T1000 (cell line): ENCODE data around the gene GNG12.
"Not testable (repeated sequence)": the region's sequence is repeated elsewhere in the genome, so short reads cannot be mapped to it uniquely, and the experiment has no call there.

Experiments
- DNase-seq: peaks from one replicate; lab custom pipeline; 2025; ENCODE audit warnings: mixed read lengths; lab: John Stamatoyannopoulos, UW

GNG12 gene

DNA sequence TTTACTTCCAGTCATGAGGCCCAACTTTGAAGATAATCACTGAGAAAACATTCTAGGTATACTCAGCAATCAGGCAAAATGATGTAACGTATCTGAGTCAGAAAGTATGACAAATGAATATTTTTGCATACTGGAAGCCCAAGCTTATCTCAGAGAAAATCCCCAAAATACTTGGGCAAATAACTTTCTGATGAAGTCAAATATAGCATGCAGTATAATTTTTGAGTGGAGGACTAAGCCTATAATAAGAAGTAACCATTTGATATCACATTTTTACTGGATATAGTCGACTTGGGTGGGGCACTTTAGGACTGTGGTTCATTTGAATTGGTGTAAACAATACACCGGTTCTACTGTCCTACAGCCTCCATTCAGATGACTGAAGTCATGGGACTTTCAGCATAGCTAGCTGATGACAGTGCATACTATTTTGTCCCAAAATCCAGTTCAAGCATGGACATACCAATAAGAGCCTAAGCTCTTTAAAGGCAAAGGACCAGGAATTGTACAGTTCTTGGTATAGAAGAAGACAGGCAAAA, 150.5 kb downstream of the GNG12 start:
- no peak for DNase-seq

DNA sequence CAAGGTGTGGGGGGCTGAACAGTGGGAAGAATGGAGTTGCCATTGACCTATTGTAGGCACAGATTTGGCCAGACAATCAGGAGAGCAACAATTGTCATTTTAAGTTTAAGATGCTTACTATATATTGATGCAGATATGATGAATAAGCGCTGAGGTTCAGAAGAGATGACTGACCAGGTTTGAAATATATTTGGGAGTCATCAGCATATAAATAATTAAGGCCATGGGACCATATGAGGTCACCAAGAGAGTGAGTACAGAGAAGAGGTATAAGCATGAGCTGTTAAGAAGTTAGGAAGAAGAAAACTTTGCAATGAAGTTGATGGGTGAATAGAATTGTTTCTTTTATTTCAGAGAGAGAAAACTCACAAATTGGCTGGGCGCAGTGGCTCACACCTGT, 152.8 kb downstream of the GNG12 start:
- DNase-seq = no peak

DNA sequence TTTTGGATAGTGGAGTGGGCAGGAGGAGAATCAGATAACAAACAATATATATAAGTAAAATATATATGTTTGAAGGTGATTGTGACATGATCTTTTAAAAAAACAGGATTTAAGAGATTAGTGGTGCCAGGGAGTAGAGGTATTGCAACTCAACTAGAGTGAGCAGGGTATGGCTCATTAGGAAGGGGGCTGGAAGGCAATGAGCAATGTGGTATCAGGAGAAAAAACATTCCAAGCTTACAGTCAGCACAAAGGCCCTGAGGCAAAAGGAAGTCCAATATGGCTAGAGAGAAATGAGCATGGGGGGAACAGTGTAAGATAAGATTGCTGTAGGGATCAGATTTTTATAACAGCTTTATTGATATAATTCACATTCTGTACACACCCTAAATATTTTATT, 153.6 kb downstream of the GNG12 start:
- DNase-seq = peak; percentile 48

DNA sequence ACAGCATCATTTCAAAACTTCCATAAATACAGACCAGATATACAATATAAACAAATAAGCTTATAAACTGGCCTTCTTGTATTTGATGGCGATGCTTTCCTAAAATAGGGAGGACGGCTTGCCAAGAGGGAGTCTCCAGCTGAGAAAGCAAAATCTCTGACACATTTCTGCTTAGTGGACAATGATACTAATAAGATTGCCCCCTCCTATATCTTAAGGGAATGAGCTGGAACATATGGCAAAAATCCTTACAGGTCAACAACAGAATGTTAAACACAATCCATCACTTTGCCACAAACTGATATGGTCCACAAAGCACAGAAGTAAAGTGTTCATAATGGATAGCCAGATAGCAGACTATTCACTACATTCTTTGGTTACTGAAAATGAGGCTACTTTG, 155.3 kb downstream of the GNG12 start:
- DNase-seq = no peak

GRCh38 chr1:67677408-67677807, 155.9 kb downstream of the GNG12 start:
- DNase-seq = no peak

DNA sequence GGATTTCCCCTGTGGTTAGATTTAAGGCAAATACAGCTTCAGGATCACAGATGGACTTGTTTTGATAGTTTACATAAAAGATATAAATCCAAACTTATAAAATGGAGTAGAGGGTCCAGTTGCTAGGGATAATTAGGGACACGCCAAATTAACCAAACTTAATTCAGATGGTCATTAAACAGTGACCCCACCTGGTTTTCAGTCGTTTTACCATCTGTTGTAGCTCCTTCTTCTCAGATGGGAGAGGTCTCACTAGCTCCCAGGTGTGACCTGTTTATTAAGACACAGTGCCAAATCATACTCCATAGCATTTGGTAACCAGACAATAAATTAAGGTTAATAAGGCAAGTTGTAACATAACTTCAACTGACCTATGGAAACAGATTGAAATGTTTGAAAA, 156.3 kb downstream of the GNG12 start:
- DNase-seq = no peak

- no peak for DNase-seq
These were observed 157.0 kb downstream of the GNG12 start for GRCh38 chr1:67676287-67676686.

DNA sequence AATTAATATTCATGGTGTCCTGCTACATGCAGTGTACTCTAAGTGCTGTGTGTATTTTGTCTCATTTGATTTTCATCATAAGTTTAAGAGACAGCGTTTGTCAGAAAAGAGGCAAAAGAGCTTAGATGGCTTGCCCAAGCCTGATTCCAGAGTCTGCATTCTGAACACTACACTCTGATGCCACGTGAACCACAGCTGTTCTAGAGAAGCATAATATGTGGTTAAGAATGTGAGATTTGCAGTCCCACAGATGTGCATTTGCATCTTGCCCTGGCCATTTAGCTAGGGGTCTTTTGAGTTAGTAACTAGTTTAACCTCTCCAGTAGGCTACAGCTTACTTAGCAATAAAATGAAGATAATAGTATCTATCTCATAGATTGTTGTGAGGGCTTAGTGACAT, 157.5 kb downstream of the GNG12 start:
- DNase-seq = no peak

GRCh38 chr1:67674260-67675011, 158.8 kb downstream of the GNG12 start:
- no peak for DNase-seq

DNA sequence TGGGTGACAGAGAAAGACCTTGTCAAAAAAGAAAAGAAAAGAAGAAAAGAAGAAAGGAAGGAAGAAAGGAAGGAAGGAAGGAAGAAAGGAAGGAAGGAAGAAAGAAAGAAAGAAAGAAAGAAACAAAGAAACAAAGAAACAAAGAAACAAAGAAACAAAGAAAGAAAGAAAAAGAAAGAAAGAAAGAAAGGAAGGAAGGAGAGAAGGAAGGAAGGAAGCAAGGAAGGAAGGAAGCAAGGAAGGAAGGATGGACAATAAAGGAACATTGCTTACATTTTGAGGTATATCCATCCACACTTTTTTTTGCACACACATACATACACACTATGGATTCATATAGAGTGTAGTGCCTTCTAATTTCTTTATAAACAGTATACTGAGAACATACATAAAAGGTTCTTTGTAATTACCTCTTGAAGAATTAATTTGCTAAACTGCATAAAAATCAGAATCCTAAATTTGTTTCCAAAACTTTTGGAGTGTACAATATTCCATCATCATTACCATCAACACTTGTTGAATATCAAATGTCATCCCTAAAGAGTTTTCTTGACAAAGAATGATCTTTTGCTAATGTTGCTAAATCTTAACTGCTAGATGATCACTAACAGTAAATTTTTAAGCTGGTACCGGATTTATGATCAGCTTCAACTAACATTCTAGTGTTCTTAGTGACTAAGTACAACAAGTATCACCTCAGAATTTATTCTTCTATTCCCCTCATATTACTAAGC, 159.6 kb downstream of the GNG12 start:
- DNase-seq = no peak

- no peak for DNase-seq
These were observed 160.9 kb downstream of the GNG12 start for GRCh38 chr1:67672260-67672803.

- no peak for DNase-seq
These were observed 164.6 kb downstream of the GNG12 start for GRCh38 chr1:67668660-67669059.

GRCh38 chr1:67666636-67667035, 166.6 kb downstream of the GNG12 start:
- DNase-seq = no peak

GRCh38 chr1:67665307-67665706, 168.0 kb downstream of the GNG12 start:
- DNase-seq = not testable (repeated sequence)

GRCh38 chr1:67664048-67664447, 169.2 kb downstream of the GNG12 start:
- no peak for DNase-seq

GRCh38 chr1:67662884-67663283, 170.4 kb downstream of the GNG12 start:
- DNase-seq = no peak

- DNase-seq = no peak
These were observed 174.0 kb downstream of the GNG12 start for GRCh38 chr1:67659229-67659628.

- not testable (repeated sequence) for DNase-seq
These were observed 176.1 kb downstream of the GNG12 start for GRCh38 chr1:67657152-67657551.

DNA sequence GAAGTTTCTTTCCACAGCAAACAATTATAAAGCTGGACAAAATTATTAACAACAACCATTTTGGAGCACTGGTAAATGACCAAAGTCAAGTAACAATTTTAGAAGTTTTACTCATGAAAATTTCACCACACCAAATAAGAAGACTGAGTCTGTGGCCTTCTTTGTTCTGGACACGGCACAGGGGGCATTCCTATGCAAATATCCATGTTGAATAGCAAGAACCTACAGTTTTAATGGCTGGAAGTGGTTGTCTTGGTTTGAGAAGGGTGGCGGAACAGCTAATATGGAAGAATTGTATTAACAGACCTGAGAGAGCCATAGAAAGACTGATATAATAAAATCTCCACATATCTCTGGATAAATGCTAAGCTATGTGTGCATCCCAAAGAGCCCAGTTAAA, 177.7 kb downstream of the GNG12 start:
- no peak for DNase-seq

DNA sequence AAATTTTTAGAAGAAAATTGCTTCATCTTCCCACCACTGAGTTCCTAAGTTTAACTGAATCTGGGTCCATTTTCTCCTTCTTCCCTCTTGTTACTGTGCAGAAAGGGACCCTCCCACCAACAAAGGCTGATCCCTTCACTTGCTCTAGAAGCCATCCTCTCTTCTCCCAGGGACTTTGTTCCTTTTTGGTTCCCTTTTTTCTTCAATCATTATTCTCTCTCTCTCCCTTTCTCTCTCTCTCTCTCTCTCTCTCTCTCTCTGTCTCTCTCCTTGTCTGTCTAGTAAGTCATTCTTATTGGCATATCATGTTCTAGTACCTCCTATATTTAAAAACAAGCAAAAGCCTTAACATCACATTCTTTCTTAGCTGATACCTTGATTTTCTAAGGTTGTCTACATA, 180.0 kb downstream of the GNG12 start:
- no peak for DNase-seq

- DNase-seq = peak; percentile 22
These were observed 180.5 kb downstream of the GNG12 start for GRCh38 chr1:67652800-67653199.
